Right kidney (tissue), 9 donors: Measurements from ENCODE around the gene IFI27.
"Not testable (repeated sequence)": the region's sequence is repeated elsewhere in the genome, so short reads cannot be mapped to it uniquely, and the experiment has no call there.

Experiments used
- DNase-seq: peaks from one replicate; pipeline ENCODE4 v3.0.0-alpha.2; 2016
- long read RNA-seq, 8 donors: transcript quantifications; one replicate each; lab custom pipeline, GENCODE V29; 2026

The IFI27 gene
- long read RNA-seq, donor 1, partial matches to known transcripts, result 0 of 1 reads
- long read RNA-seq, donor 1, other reads (novel, unspliced or antisense), result 0 of 1 reads
- long read RNA-seq, donor 2, partial matches to known transcripts, result 0 of 2 reads
- long read RNA-seq, donor 2, other reads (novel, unspliced or antisense), result 0 of 2 reads
- long read RNA-seq, donor 3, partial matches to known transcripts, result 0 of 4 reads
- long read RNA-seq, donor 3, other reads (novel, unspliced or antisense), result 0 of 4 reads
- long read RNA-seq, donor 4, transcript IFI27-211 (5 exons, 364 nt), result major isoform, 8 of 10 reads
- long read RNA-seq, donor 4, partial matches to known transcripts, result 0 of 10 reads
- long read RNA-seq, donor 4, other reads (novel, unspliced or antisense), result 0 of 10 reads
- long read RNA-seq, donor 5, partial matches to known transcripts, result 0 of 2 reads
- long read RNA-seq, donor 5, other reads (novel, unspliced or antisense), result 0 of 2 reads
- long read RNA-seq, donor 6, partial matches to known transcripts, result 0 of 1 reads
- long read RNA-seq, donor 6, other reads (novel, unspliced or antisense), result 0 of 1 reads
- long read RNA-seq, donor 7, result 0 reads
- long read RNA-seq, donor 8, result 0 reads

DNA sequence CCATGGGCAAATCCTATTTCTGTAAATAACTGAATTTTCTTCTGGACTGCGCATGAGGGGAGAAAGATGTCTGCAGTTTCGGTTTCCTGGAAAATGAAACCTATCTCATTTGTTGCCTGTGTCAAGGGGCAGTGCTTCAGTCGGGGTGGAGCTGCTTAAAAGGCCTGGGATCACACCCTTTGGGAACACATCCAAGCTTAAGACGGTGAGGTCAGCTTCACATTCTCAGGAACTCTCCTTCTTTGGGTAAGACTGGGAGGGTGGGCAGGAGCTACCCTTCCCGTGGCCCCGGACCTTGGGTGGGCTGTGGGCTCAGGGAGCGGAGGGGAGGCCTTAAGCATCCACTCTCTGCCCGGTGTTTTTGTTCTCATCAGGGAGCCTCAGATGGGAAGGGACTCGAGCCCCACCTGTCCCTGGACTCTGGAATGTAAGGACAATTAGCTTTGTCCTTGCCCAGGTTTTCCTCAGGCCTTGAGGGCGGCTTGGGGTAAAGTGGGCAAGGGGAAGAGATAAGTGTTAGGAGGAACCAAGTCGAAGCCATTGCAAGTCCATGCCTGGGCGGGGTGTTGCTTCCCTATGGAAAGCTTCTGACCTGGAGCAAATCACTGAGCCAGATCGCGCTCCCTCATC, at the start of gene IFI27:
Gene IFI27, plus strand, starts transcription at position 185 of the 630 bp plus-strand sequence.
- DNase-seq, result no peak

DNA sequence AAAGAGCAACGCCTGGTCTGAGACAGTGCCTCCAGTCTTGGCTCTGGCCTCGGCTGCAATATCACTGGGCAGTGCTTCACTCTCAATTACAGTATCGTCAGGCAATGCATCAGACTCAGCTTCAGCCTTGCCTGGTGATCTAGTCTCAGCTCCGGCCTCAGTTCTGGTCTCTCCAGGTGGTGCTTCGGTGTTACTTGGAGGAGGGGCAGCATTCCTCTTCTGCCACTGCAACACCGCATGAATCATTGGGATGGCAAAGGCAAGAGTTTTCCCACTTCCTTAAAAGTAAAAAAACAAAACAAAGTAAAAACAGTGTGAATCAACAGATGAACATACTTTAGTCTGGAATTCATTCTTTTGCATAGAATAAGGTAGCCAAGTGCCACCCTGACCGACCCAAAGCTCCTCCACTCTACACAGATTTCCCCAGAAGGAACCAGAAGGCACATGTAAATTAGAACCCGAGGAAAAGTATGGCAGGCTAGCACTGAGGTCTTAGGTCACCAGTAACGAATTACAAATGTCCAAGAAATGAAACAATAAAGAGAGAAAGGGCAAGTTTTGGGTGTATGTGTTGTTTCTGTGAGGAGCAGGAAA, 48.1 kb upstream of the IFI27 start:
- DNase-seq, result no peak

DNA sequence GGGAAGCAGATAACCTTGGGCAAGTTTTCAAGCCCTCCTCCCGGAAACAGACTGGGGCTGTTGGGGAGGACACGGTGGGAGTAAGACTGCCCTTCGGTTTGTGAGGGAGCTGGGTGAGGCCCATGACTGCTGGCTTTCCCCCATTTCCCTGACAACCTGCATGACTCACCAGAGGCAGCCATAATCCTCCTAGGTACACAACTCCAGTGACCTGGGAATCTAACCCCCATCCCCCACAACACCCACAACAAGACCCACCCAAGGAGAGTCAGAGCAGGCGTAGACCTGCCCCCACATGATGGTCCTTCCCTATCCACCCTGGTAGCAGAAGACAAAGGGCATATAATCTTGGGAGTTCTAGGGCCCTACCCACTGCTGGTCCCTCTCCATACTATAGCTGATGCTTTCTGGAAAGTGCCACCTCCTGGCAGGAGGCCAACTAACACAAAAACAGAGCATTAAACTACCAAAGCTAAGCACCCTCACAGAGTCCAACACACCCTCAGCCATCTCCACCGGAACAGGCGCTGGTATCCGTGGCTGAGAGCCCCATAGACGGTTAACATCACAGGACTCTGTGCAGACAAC, 44.4 kb upstream of the IFI27 start:
- no peak for DNase-seq

DNA sequence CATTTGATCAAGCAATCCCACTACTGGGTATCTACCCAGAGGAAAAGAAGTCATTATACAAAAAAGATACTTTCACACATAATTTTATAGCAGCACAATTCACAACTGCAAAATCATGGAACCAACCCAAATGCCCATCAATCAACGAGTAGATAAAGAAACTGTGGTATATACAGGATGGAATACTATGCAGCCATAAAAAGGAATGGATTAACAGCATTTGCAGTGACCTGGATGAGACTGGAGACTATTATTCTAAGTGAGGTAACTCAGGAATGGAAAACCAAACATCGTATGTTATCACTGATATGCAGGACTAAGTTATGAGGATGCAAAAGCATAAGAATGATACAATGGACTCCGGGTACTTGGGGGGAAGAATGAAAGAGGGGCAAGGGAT, 38.5 kb upstream of the IFI27 start:
- DNase-seq, result not testable (repeated sequence)

DNA sequence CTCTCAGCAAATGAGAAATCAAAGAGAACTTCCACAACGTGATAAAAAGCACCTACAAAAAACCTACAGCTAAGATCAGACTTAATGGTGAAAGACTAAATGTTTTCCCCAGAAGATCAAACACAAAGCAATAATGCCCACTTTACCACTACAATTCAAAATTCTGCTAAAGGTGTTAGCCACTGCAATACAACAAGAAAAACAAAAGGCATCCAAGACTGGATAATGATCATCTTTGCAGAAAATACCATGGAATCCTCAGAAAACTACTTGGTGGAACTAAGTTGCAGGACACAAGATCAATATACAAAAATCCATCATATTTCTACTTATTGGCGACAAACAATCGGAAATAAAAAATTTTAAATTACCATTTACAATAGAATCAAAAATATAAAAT, 36.0 kb upstream of the IFI27 start:
- no peak for DNase-seq

DNA sequence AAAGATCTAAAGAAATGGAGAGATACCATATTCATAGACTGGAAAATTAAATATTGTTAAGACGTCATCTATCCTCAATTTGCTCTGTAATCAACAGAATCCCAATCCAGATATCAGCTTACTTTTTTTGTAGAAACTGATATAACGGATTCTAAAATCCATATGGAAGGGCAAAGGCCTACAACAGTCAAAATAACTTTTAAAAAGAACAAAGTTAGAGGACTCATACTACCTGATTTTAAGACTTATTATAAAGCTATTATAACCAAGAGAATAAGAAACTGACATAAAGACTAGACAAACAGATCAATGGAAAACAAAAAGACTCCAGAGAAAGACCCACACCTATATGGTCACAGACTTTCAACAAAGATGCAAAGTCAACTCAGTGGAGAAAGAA, 35.5 kb upstream of the IFI27 start:
- no peak for DNase-seq

DNA sequence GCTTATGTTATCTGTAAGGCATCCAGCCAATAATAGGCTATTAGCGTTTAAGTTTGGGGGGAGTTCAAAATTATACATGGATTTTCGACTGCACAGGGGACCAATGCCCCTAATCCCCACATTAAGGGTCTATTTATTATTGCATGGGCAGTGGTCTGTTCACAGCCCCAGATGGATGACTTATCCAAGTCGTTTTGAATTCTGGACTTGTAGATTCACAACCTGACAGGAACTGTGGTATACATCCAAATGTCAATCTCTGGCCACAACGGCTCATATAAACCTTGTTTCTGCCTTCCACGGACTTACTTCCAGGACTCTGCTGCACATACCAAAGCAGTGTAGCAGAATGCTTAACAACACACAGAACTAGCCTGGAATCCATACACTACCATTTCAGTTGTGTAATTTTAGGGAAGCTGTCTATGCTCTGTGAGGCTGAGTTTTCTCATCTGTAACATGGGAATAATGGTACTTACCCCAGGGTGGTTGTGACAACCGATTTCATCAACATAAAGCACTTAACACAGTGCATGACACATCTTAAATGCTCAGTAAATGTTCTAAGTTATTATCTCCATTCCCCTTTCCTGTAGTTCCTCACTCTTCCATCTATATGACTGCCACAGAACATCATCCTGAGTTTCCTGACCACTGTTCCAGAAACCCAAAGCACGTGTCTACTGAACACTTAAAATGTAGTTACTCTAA, 33.3 kb upstream of the IFI27 start:
- no peak for DNase-seq

DNA sequence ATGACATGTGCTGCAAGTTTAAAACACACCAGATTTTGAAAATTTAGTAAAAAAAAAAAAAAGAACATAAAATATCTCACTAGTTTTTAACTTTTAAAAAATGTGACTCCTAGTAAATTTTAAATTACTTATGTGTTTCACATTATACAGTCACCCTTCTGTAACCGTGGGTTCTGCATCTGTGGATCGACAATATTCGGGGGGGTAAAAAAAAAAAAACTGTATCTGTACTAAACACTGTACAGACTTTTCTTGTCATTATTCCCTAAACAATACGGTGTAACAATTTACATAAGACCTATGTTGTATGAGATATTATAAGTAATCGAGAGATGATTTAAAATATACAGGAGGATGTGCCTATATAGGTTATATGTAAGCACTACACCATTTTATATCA, 32.7 kb upstream of the IFI27 start:
- DNase-seq, result no peak

DNA sequence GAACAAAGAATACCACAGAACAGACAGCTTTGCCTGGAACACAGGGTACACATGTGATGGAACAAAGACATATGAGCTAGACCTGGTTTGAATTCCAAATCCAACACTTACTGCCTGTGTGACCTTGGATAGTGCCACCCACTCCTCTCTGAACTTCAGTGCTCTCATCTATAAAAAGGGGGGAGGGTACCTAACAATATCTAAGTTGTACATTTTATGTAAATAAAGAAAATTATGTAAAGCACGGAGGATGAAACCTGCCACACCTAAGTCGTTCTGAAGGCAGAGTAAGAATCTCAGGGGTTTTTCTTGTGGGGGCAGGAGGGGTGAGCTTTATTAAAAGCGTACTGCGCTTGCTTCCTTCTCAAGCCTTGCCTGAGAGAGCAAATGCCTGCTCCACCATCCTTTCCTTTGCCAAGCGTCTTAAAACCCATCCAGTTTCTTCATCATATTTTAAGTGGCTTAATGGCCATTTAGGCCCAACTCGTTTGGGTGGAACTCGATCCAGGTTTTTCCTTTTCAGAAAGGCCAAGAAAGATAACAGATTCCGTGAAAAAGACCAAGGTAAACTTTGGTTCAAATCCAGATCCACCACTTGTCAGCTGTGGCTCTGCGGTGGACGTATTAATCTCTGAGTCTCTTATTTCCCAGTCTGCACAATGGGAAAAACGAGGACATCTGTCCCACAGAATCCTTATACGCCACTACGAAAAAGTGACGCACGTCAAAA, 30.5 kb upstream of the IFI27 start:
- DNase-seq, result peak; percentile 32

DNA sequence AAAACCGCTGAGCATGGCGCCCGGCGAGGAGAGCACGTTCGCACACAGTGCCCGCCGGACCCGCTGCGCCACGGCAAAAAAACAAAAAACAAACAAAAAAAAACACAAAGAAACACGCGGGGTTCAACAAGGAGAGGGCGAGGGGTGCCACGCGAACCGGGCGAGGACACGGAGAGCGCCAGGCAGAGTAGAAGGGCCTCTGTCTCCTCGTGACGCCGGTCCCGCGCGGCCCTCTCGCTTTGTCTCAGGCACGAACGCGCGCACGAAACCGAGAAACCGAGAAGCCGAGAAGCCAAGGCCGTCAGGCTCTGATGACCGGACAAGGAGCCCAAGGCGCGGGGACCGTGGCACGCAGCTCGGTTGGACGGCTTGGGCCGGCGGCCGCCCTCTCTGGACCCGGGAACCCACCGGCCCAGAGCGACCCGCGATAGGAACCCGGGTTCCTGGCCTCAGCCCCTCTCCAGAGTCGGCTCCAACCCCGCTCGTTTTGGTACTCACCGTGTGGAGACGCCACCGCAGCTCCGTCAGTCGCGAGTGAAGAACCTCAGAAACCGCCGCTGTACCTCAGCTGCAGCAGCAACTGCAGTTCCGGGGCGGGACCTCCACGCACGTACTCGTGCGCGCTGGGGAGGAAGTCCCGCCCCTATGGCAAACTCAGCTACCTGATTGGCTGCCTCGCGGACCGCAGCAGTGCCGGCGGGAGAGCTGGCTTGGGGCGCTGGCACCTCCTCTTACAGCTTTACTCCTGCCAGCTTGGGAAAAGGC, 29.7 kb upstream of the IFI27 start, which contains the start of the genes DDX24 and IFI27L1:
Gene DDX24, minus strand, starts transcription at position 582 of the 765 bp plus-strand sequence. CDS start 1,460 bp downstream, outside the sequence.
Gene IFI27L1, plus strand, starts transcription at position 690 of the 765 bp plus-strand sequence. CDS start 15,628 bp downstream, outside the sequence.
- DNase-seq, result peak; percentile 87

DNA sequence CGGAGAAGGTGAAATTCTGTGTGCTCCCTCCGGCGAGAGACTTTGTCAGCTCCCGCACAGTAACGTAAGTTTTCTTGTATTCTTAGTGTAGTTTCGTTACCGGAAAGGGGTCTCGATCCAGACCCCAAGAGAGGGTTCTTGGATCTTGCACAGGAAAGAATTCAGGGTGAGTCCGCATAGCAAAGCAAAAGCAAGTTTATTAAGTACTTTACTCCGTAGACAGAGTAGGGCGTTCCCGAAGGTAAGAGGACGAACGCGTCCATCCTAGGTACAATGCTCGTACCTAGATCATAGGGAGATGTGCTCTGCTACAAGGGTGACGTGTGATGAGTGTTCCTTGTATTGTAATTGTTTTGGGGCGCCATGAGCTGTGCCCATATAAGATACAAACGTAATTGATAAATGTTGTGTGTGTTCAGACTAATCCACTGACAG, 29.1 kb upstream of the IFI27 start:
- no peak for DNase-seq

DNA sequence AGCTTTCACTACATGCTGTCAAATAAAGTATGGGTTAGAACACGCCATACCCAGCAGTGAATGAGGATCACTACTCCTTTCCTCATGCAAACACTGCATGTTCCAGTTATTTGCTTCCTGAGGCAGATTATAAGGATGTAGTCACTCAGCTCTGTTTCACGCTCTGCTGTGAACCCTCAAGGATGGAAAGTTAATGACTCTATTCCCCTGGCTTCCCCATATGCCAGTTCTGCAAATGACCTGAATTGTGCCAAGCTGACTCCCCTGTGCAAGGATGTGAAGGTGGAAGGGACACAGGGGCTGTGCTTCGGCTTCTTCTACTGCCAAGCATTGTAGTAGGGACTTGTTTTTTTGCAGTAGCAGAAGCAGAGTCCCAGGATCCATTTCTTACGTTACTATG, 22.6 kb upstream of the IFI27 start:
- DNase-seq, result no peak

DNA sequence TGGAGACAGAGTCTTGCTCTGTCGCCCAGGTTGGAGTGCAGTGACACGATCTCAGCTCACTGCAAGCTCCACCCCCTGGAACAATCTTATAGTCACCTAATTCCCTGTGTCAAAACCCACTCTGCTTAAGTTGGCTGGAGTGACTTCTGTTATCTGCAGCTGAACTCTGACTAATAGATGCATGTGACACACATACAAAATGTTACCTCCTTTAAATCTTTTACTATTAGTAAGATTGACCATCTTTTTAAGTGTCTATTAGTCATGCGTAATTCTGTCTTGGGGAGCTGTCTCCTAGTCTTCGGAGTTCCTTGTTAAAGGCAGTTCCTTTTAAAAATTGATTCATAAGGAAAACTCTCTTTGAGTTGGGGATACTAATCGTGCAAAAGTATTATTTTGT, 22.0 kb upstream of the IFI27 start:
- no peak for DNase-seq

DNA sequence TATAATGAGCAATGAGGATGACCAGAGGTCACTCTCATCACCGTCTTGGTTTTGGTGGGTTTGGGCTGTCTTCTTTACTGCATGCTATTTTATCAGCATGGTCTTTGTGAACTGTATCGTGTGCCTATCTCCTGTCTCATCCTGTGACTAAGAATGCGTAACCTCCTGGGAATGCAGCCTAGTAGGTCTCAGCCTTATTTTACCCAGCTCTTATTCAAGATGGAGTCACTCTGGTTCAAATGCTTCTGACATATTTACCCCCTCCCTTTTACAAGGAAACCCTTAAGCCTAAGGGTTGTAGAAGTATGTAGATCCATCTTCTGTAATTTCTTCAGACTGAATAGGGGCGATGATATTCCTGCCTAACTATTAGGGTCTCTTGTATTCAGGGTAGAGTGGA, 21.1 kb upstream of the IFI27 start:
- no peak for DNase-seq

DNA sequence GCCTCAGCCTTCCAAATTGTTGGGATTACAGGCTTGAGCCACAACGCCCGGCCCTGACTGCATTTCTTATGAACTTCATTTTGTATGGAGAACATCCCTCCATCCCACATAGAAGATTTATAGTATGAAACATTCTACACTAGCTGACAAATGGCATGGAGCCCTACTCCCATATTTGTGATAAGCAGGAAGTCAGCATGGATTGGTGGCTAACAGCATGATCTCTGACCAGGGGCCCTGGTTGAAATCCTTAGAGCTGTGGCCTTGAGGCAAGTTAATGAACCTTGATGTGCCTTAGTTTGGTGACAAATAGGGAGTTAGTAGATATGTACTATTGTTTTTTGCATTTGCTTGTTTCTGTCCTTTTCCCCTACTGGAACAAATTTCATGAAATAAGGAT, 17.1 kb upstream of the IFI27 start:
- no peak for DNase-seq

DNA sequence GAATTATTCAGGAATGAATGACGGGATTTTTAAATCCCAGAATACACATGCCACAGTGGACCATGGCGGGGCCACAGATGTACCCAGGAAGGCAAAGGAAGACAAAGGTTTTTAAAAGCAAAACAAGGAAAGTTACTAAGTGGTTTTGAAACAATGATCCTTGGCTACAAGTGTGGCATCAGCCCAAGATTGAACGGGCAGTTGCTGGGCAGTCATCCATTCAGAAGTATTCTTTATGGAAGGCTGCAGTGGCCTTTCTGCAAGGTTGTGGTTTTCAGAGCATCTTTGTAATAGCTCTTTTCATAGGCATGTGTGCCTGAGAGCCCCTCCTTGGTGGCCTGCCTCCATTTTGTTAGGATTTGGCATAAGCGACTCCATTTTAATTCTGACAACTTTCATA, 13.4 kb upstream of the IFI27 start:
- DNase-seq, result no peak

DNA sequence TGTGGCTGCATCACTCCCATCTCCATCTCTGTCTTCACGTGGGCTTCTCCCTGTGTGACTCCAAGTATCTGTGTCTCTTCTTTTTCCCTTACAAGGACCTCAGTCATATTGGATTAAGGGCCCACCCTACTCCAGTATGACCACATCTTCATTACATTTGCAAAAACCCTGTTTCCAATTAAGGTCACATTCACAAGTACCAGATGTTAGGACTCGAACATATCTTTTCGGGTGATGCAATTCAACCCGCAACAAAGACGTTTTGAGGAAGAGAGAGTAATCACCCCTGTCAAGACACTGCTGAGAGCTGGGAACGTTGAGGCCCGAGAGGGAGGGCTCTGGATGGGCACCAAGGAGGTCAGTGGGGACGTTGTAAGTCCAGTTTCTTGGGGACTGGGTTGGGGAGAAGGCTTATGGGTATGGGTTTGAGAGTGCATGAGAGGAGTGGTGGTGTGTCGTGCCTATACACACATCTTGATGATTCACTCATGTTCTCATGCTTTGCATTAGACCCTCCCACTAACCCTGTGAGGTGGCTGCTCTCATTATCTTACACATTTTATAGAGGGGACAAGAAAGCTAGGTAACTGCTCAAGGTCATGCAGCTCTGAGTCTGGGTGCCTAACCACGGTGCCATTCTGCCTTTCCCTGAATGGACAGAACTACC, 12.1 kb upstream of the IFI27 start:
- DNase-seq, result no peak

DNA sequence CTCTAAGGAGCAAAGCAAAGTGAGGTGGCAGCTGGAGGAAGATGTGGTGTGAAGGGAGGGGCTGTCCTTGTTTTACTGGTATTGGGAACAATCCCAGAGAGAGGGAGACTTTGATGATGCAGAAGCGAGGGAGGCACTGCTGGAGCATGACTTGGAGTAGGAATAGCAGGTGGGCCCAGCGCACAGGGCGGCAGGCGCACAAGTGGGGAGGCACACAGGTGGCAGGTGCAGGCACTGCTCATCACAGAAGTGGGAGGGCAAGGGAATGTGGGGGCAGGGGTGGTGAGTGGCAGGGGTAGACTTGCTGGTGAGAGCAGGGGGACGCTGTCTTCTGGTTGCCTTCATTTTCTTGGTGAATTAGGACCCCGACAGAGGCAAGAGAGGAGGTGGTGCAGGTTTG, 11.5 kb upstream of the IFI27 start:
- DNase-seq, result no peak

DNA sequence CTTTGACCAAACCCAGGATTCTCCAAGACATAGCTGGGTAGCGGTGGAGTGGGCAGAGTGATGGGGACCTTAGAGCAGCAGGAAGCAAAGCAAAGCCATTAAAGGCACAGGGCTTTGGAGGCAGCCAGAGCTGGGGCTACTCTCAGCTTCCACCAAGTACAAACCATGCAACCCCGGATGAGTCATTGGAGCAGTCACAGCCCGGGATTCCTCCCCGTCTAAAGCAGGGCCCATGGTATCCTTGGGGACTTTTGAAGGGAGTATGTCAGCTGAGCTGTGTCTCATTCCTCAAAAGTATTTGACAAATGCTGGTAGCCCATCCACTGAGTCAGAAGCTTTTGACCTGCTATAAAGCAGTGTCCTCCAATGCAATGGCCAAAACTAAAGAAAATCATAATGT, 9.7 kb upstream of the IFI27 start:
- DNase-seq, result no peak

DNA sequence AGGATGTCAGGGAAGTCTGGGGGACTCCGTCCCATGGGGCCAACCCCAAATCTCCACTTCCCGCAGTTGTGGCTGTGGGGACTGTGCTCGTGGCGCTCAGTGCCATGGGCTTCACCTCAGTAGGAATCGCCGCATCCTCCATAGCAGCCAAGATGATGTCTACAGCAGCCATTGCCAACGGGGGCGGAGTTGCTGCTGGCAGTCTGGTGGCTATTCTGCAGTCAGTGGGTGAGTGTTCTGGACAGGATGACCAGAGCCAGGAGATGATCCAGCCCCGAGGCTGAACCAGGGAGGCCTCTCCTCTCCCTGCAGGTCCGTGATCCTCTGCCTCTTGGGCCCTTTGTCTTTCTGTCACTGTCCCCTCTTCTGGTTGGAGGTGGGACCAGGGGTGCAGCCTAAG, 8.8 kb upstream of the IFI27 start:
- no peak for DNase-seq
